NAMALWA (cell line): ENCODE measurements around the gene ST3GAL2.
"Not testable (repeated sequence)": the region's sequence is repeated elsewhere in the genome, so short reads cannot be mapped to it uniquely, and the experiment has no call there.

Source experiments
- DNase-seq: peaks from one replicate; pipeline ENCODE4 v3.0.0-alpha.2; 2015; ENCODE audit warnings: low spot score

ST3GAL2 gene

GRCh38 chr16:70417661-70418060, 21.2 kb downstream of the ST3GAL2 start:
- no peak for DNase-seq

- peak; percentile 81 for DNase-seq
Observed at GRCh38 chr16:70416748-70417616, 21.9 kb downstream of the ST3GAL2 start.

GRCh38 chr16:70413572-70413971, 25.3 kb downstream of the ST3GAL2 start:
- DNase-seq, result not testable (repeated sequence)

- DNase-seq, result no peak
Observed at GRCh38 chr16:70412385-70412784, 26.5 kb downstream of the ST3GAL2 start.

DNA sequence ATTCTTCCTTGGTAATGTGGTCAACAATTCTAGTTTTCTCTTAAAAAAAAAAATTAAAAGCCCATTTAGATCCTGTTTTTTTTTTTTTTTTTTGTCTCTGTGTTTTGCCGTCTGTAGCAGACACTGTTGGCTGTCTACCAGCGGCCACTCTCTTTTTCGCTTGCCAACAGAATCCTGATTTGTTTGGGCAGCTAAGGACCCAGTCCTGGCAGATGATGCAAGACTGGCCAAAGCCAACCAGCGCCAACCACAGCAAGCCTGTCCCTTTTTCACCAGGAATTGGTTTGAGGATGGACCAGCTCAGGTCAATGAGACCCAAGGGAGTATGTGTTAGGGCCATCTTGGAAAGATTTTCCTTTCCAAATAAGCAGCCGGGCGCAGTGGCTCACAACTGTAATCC, 28.2 kb downstream of the ST3GAL2 start:
- no peak for DNase-seq

DNA sequence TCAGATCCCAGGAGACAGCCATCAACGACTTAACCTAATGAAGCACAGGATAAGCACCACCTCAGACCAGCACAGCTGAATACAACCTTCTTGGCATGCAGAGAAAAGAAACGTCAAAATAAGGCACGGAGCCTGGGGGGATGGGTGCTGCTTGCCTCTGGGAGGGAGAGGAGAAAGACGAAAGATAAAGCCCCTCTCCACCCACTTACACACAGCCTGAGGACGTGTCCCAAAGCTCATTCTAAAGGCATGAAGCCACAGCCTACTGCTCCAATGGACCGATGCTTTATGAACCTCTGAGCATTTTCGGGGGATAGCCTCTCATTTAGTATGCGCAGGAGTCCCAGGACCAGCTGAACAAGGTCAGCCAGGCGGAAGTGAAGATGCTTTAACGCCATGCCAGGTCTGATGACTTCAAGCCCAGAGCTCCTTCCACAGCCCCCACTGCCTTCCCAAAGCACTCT, 31.1 kb downstream of the ST3GAL2 start:
- no peak for DNase-seq

GRCh38 chr16:70406104-70406503, 32.8 kb downstream of the ST3GAL2 start:
- not testable (repeated sequence) for DNase-seq

DNA sequence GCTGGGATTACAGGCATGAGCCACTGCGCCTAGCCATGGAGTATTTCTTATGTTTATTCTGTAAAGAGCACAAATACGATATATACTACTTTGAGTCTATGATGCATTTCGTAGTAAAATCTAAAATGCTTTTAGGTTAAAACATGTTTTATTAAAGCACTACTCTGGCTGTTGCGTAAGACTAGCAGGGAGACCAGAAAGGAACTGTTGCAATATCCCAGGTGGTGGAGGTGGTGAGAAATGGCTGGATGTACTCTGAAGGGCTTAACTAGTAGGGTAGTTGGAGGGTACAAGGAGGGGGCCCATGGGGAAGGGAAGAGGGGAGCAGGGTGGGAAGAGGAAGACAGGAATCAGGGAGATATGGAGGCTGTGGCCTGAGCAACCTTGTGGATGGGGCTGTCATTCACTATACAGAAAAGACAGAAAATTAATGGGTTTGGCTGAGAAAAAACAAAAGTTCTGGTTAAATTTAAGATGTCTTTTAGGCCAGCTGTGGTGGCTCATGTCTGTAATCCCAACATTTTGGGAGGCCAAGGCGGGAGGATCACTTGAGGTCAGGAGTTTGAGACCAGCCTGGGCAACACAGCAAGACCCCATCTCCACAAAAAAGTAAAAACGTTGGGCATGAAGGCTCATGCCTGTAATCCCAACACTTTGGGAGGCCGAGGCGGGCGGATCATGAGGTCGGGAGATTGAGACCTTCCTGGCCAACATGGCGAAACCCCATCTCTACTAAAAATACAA, 35.8 kb downstream of the ST3GAL2 start:
- DNase-seq, result no peak

DNA sequence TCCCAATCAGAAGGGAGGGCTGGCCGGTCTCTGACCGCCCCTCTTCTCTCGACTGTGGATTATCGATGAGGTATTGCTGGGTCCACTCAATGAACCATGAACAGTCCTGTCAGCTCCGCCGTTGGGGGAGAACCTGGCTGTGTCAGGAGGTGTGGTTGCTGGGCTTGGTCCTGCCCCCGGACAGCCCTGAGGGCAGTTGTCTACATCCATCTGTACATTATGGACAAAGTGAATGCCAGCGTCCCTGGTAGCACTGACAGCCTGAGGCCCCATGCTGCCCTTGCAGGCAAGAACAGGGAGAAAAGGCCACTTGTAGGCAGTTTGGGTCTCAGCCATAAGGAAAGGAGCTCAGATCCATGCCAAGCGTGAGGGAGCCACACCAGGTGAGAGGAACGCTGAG, 38.9 kb downstream of the ST3GAL2 start:
- no peak for DNase-seq

GRCh38 chr16:70399381-70399780, 39.5 kb downstream of the ST3GAL2 start:
- no peak for DNase-seq

DNA sequence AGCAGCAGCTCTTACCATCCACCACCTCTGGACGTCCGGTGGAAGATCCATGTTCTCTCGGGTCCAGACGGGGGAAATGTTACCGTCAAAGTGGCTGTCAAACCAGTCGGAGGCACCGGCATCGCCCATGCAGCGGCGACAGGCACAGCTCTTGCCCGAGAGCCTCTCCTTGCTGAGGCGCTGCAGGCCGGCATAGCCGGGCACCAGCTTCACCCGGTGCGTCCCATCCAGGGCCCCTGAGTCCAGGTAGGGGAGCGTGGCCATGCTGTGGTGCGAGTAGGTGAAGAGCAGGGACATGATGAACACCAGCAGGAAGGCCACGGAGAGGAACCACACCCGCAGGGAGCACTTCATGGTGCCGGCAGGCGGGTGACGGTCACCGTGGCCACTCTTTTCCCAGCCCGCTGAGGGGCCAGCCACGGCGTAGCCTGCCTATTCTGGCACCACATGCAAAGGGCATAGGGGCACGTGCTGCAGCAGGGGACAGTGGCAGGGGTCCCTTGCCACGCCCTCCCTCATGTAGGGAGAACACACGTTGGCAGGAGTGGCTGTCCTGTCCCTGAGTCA, 40.6 kb downstream of the ST3GAL2 start:
- DNase-seq, result no peak

- peak; percentile 53 for DNase-seq
Observed at GRCh38 chr16:70396246-70396904, 42.5 kb downstream of the ST3GAL2 start.

DNA sequence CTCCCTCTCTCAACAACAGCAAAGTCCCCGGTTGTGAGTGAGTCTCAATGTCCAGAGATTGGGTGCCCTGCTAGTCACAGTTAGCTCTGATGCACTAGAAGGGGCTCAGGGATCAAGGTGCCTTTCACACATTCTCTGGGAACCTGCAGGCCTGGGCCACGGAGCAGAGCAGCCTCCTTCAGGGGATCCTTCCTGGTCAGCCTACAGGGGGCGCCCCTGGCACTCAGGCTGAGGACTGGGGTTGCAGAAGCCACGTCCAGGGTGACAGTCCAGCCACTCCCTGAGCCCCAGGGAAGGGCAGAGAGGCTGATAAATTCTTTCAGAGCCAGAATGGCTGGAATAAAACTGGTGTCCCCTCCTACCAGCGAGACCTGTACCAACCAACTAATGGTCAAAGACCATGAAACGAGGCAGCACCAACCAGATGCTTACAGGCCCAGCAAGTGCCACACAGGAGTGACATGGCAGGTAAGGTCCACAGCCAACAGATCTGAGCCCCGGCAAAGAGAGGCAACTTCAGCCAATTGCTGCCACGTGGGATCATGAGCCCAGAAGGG, 43.5 kb downstream of the ST3GAL2 start:
- peak; percentile 53 for DNase-seq

- DNase-seq, result no peak
Observed at GRCh38 chr16:70394853-70395252, 44.0 kb downstream of the ST3GAL2 start.

- DNase-seq, result no peak
Observed at GRCh38 chr16:70393662-70394061, 45.2 kb downstream of the ST3GAL2 start.

DNA sequence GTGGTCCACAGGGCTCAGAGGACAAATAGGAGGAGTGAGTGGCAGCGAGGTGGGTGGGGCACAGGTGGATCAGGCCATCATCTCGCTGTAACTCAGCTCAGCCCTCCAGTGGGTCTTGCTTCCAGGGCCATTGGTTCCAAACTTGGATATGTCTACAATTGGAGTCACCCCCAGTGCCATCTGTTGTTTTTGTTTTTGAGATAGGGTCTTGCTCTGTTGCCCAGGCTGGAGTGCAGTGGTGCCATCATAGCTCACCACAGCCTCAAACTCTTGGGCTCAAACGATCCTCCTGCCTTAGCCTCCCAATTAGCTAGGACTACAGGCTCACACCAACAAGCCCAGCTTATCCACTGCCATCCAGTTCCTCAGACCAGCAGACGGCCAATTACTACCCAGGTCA, 46.3 kb downstream of the ST3GAL2 start:
- no peak for DNase-seq

GRCh38 chr16:70391881-70392481, 46.9 kb downstream of the ST3GAL2 start:
- no peak for DNase-seq

- DNase-seq, result no peak
Observed at GRCh38 chr16:70391446-70391845, 47.5 kb downstream of the ST3GAL2 start.

DNA sequence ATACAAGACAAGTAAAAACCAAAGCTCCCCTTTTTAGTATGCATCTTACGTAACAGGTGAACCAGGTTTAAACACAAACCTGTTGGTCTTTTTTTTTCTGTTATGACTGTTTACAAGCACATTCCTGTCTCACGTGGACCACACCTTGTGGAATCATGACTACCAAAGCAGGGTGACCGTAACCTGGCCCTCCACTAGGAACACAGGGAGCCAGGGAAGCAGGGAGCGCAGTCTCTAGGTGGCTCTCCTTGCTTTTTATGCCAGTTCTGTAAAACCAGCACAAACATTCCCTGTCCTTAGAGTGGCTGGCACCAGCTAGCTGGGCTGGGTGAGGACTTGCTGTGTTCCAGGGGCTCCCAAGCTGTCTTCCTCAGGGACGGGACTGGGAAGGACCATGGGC, 48.1 kb downstream of the ST3GAL2 start:
- DNase-seq, result no peak

- no peak for DNase-seq
Observed at GRCh38 chr16:70388006-70388680, 50.8 kb downstream of the ST3GAL2 start.
